ENCODE data around the gene ARHGEF33.

The ARHGEF33 gene

GRCh38 chr2:38889575-38889974 is at the start of gene ARHGEF33:
Gene ARHGEF33 (plus strand): TSS chr2:38889875. CDS start chr2:38919448, 29,573 bp downstream.
- CTCF ChIA-PET, result interaction anchor here (0.6 to 1.9 kb wide), 3 partner anchors 58 to 149 kb away, joined by 3 to 4 read pairs (median 4); no protein-coding TSS in a partner anchor

GRCh38 chr2:38850045-38850444 is 39.6 kb upstream of the ARHGEF33 start:
- H3K4me3 ChIP-seq (ENCODE audit: low read depth, low read length), result no peak overlapping the region
- CTCF ChIA-PET, result interaction anchor here (0.6 to 1.8 kb wide), 2 partner anchors 15 to 98 kb away, joined by 3 to 5 read pairs; no protein-coding TSS in a partner anchor
- H3K4me1 ChIP-seq (ENCODE audit: control insufficient read depth, insufficient read depth, low read length), result no peaks in the 10 kb centered on the region
- H3K9me3 ChIP-seq (ENCODE audit: control insufficient read depth, insufficient read depth, low read depth, low read length), result no peaks in the 10 kb centered on the region
- TF ChIP-seq ZNF549 (tag by site-specific recombination; IDR thresholded peaks at IDR 0.05) (no peak), ZNF114 (tag by site-specific recombination; IDR thresholded peaks at IDR 0.05) (no peak), HOXA7 (CRISPR knock-in tag; IDR thresholded peaks at IDR 0.05; ENCODE audit: borderline replicate concordance) (no peak), ZNF2 (tag by site-specific recombination; IDR thresholded peaks at IDR 0.05) (no peak), MZF1 (tag by site-specific recombination; IDR thresholded peaks at IDR 0.05; ENCODE audit: borderline replicate concordance) (no peak)
- POLR2A ChIA-PET, result no interaction called here
- peaks cover 54 to 61% of the 10 kb centered on the region in 2 experiments for H3K36me3 ChIP-seq (ENCODE audit: control insufficient read depth in 2 of 2, insufficient read depth in 1 of 2, low read length in 2 of 2)
- H3K27ac ChIP-seq (ENCODE audit: extremely low read depth, low read depth, low read length), result no peak overlapping the region

More at GRCh38 chr2:38889575-38889974, at the start of gene ARHGEF33:
- TF ChIP-seq ZNF600 (tag by site-specific recombination; IDR thresholded peaks at IDR 0.05) (no peak), ZNF362 (tag by site-specific recombination; IDR thresholded peaks at IDR 0.05) (no peak), ZNF114 (tag by site-specific recombination; IDR thresholded peaks at IDR 0.05) (no peak), ZNF623 (tag by site-specific recombination; IDR thresholded peaks at IDR 0.05) (no peak), ZNF280D (tag by site-specific recombination; IDR thresholded peaks at IDR 0.05) (no peak)
- POLR2A ChIA-PET, result interaction anchor here (1.2 kb wide), 1 partner anchor 138 kb away, joined by 3 read pairs; the partner anchor contains the start of gene SRSF7
- Histone ChIP-seq H3K9me3 (ENCODE audit: control insufficient read depth, insufficient read depth, low read depth, low read length) (no peaks in the 10 kb centered on the region), H3K4me1 (ENCODE audit: control insufficient read depth, insufficient read depth, low read length) (no peaks in the 10 kb centered on the region), H3K27ac (ENCODE audit: extremely low read depth, low read depth, low read length) (no peak within 1 kb of the TSS), H3K36me3 (ENCODE audit: control insufficient read depth in 2 of 2, insufficient read depth in 1 of 2, low read length in 2 of 2) (no peaks in the 10 kb centered on the region), H3K4me3 (ENCODE audit: low read depth, low read length) (no peak within 1 kb of the TSS)

GRCh38 chr2:38856165-38856564 is 33.5 kb upstream of the ARHGEF33 start:
- no peaks in the 10 kb centered on the region for H3K4me1 ChIP-seq (ENCODE audit: control insufficient read depth, insufficient read depth, low read length)
- ChIA-PET POLR2A (no interaction called here), CTCF (interaction anchor here (1.3 to 1.6 kb wide), 2 partner anchors 11 to 21 kb away, joined by 4 read pairs; no protein-coding TSS in a partner anchor)
- H3K27ac ChIP-seq (ENCODE audit: extremely low read depth, low read depth, low read length), result no peak overlapping the region
- H3K36me3 ChIP-seq (ENCODE audit: control insufficient read depth in 2 of 2, insufficient read depth in 1 of 2, low read length in 2 of 2), result peaks cover 69 to 78% of the 10 kb centered on the region in 2 experiments
- H3K9me3 ChIP-seq (ENCODE audit: control insufficient read depth, insufficient read depth, low read depth, low read length), result no peaks in the 10 kb centered on the region
- H3K4me3 ChIP-seq (ENCODE audit: low read depth, low read length), result no peak overlapping the region
- TF ChIP-seq ZNF311 (tag by site-specific recombination; IDR thresholded peaks at IDR 0.05; ENCODE audit: borderline replicate concordance) (no peak), ZNF580 (tag by site-specific recombination; IDR thresholded peaks at IDR 0.05) (no peak), ZNF280C (tag by site-specific recombination; IDR thresholded peaks at IDR 0.05) (no peak), ZIC2 (tag by site-specific recombination; IDR thresholded peaks at IDR 0.05) (no peak), ZNF221 (tag by site-specific recombination; IDR thresholded peaks at IDR 0.05; ENCODE audit: borderline replicate concordance) (no peak), ZNF585B (tag by site-specific recombination; IDR thresholded peaks at IDR 0.05) (no peak), ZBTB49 (tag by site-specific recombination; IDR thresholded peaks at IDR 0.05; ENCODE audit: low read depth) (no peak), HOXA7 (CRISPR knock-in tag; IDR thresholded peaks at IDR 0.05; ENCODE audit: borderline replicate concordance) (no peak), ZNF529 (tag by site-specific recombination; IDR thresholded peaks at IDR 0.05; ENCODE audit: insufficient replicate concordance) (no peak), ZNF266 (tag by site-specific recombination; IDR thresholded peaks at IDR 0.05; ENCODE audit: low read depth) (no peak), ZNF155 (tag by site-specific recombination; IDR thresholded peaks at IDR 0.05) (no peak), ZNF426 (tag by site-specific recombination; IDR thresholded peaks at IDR 0.05) (no peak), ZNF366 (tag by site-specific recombination; conservative IDR thresholded peaks at IDR 0.05) (no peak), ZNF433 (tag by site-specific recombination; IDR thresholded peaks at IDR 0.05; ENCODE audit: low read depth) (no peak)
